Activated CD4-positive, alpha-beta T cell treated with anti-CD3 and anti-CD28 coated beads, Interleukin-2, amount 50 U/mL, for 4 hours (primary cell): ENCODE results near the gene KCNK6.

ENCODE experiments used
- DNase-seq, 2 experiments: peaks; one replicate each; pipeline ENCODE4 v3.0.0-alpha.2; 2020

The KCNK6 gene

GRCh38 chr19:38298821-38299680, 20.6 kb upstream of the KCNK6 start:
- no peak for DNase-seq

GRCh38 chr19:38303517-38304351, 15.9 kb upstream of the KCNK6 start, which contains the start of gene C19orf33:
TSS of gene C19orf33 (plus strand) at chr19:38304251. CDS start at chr19:38304262, 11 bp downstream.
- DNase-seq: no peak

GRCh38 chr19:38304352-38304865, 15.2 kb upstream of the KCNK6 start:
- no peak for DNase-seq

- DNase-seq: no peak
These were observed 14.7 kb upstream of the KCNK6 start for GRCh38 chr19:38304866-38305429.

- DNase-seq: no peak
These were observed 13.4 kb upstream of the KCNK6 start for GRCh38 chr19:38306236-38306635.

GRCh38 chr19:38307076-38307475, 12.6 kb upstream of the KCNK6 start:
- no peak for DNase-seq

GRCh38 chr19:38307597-38307996, 12.0 kb upstream of the KCNK6 start:
- no peak for DNase-seq

- DNase-seq: no peak
These were observed 11.5 kb upstream of the KCNK6 start for GRCh38 chr19:38308006-38308766.

- DNase-seq: no peak
These were observed 10.6 kb upstream of the KCNK6 start for GRCh38 chr19:38308926-38309614.

- DNase-seq: no peak
These were observed 9.9 kb upstream of the KCNK6 start for GRCh38 chr19:38309615-38310278.

GRCh38 chr19:38310279-38310670, 9.4 kb upstream of the KCNK6 start:
- no peak for DNase-seq

- no peak for DNase-seq
These were observed 8.7 kb upstream of the KCNK6 start for GRCh38 chr19:38310986-38311385.

- DNase-seq: peak; percentile 92 to 93
These were observed 3.8 kb upstream of the KCNK6 start, which contains the start of gene YIF1B for GRCh38 chr19:38315657-38316476. TSS of gene YIF1B (minus strand) at chr19:38315947. CDS start at chr19:38315917, 30 bp downstream.

GRCh38 chr19:38316477-38317067, 3.1 kb upstream of the KCNK6 start:
- no peak for DNase-seq

- DNase-seq: no peak
These were observed 2.5 kb upstream of the KCNK6 start for GRCh38 chr19:38317104-38317612.

GRCh38 chr19:38318660-38319059, 985 bp upstream of the KCNK6 start:
- DNase-seq: no peak

- no peak for DNase-seq
These were observed 1.3 kb downstream of the KCNK6 start for GRCh38 chr19:38320969-38321339.

GRCh38 chr19:38321646-38322196, 2.1 kb downstream of the KCNK6 start:
- DNase-seq: no peak

- no peak for DNase-seq
These were observed 3.6 kb downstream of the KCNK6 start for GRCh38 chr19:38323291-38323690.
